HL-60 (cell line): ENCODE measurements around the gene TAOK3.
"Not testable (repeated sequence)": the region's sequence is repeated elsewhere in the genome, so short reads cannot be mapped to it uniquely, and the experiment has no call there.

Experiments used
- CTCF ChIP-seq: IDR thresholded peaks from one replicate; pipeline ENCODE4 v1.5.1; 2011; ENCODE audit warnings: low read length, control low read depth, inconsistent platforms; ENCODE audit not compliant: insufficient read depth
- GABPA ChIP-seq: IDR thresholded peaks from 2 replicates; pipeline ENCODE4 v1.6.1; 2012; ENCODE audit warnings: low read depth
- POLR2AphosphoS5 ChIP-seq: IDR thresholded peaks from 2 replicates; pipeline ENCODE4 v1.6.1; 2012; ENCODE audit warnings: low read depth
- REST ChIP-seq: IDR thresholded peaks from 2 replicates; pipeline ENCODE4 v1.6.1; 2012; ENCODE audit warnings: low read depth; ENCODE audit not compliant: insufficient replicate concordance

- TF ChIP-seq CTCF, REST, POLR2AphosphoS5, GABPA: not testable (repeated sequence)
Measured at GRCh38 chr12:118408241-118408640, 35.5 kb upstream of the TAOK3 start.
